Stimulated activated CD4-positive, alpha-beta T cell treated with anti-CD3 and anti-CD28 coated beads, TNF-alpha, amount 100 ng/mL, for 1 hour (primary cell): ENCODE measurements around the gene MEGF11.
A peak's percentile ranks its signal among the peaks of the same experiment; 100 is the strongest.

ENCODE experiments used
- DNase-seq, 3 donors: peaks; one replicate each; pipeline ENCODE4 v3.0.0-alpha.2; 2020; ENCODE audit warnings: low read depth in 3 of 3, low spot score in 1 of 3

The MEGF11 gene

DNA sequence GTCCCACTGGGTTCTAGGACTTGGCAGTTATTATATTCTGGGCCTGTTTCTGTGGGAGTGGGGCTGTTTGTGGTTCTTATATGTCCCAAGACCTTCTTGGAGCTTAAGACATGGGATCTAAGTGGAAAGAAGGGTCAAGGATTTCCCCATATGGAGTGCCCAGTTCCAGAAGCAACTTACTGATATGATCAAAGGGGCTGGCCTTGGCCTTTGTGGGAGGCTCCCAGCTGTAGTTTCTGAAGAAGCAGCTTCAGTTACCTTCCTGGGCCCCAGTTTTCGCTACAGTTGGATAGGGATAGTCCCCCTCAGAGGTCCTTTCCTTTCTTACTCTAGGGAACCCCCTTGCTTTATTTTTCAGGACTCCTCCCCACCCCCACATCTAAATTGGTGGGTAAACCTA is 328.2 kb downstream of the MEGF11 start:
- no peak for DNase-seq

DNA sequence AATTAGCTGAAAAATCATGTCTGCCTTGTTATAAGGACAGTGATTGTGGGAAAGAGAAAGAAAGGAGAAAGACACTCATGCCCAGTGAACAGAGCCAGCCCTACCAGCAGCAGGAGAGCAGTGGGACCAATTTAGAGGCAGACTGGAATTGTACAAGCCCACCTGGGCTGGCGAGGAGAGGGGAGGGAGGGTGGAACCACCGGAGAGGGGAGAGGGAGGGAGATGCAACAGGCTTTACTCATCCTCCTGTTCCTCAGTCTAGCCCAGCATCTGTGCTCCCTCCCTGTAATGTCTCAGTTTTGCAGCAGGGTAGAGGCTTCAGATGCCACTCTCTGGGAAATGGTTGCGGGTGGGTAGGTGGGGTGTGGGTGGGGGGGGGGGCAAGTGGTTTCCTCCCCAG is 329.5 kb downstream of the MEGF11 start:
- no peak for DNase-seq

DNA sequence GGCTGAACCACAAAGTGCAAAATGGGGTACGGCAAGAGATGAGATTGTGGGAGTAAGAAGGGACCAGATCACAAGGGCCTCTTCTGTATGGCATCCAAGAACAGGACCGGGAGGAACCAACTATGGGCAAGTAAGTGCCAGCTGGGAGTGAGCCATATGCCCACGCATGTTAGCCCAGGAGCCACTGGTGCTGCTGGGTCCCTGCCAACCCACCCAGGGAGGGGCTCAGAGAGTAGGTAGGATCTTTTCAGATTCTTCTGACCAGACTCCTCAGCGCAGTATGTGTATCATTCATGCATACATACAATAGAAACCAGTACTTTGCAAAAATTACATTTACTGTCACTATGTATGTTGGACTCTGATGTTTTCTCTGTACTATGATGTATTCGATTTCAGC is 330.3 kb downstream of the MEGF11 start:
- DNase-seq: no peak

DNA sequence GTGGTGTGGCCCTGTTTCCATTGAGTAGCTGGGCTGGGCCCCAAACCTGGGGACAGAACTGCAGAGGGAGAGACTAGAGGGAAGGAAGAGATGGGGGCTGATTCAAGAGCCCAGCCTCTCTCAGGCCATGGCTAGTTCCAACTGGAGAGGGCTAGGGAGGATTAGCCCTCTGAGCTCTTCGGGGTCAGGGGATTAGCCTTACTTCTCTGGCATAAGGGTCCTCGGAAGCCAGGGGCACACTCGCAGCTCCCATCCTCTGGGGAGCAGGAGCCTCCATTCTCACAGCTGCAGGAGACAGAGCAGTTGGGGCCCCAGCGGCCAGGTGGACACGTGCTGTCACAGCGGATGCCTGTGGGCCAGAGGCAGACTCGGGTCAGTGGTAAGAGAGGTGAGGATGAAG is 330.9 kb downstream of the MEGF11 start:
- DNase-seq: no peak

DNA sequence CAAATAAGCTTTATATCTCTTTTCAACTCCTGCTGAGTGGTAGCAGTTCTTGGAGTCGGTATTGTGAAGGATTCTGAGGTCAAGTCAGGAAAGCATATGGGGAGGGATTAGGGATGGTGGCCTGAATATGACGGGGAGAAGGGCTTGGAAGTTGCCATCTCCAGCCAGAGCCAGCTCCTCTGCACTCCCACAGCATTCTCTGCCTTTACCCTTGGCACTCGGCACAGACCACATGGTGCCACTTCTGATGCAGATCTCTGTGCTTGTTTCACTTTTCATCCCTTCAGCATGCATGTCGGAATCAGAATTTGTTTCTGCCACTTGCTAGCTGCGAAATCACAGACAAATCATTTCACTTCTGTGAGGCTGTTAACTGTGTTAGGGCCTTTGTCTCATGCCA is 331.8 kb downstream of the MEGF11 start:
- DNase-seq: no peak

DNA sequence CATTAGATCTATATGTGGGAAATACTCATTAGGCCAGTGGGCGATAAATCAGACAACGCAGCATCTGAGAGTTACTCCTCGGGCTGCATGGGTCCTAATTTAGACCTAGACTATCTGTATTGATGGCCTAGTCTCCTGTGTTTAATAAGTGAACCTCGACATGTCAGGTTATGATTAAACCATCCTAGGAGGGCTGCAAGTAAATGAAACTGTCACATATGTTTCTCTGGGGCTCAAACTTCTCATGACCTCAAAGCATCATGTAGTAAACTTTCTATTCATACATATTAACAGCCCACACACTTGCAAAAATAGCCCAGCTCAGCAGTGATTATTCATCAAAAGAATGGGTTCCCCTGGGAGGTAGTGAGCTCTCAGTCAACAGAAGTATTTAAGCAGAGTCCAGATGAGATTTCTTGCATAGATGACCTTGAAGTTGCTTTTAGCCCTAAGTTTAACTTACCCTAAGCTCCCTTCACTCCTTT is 332.7 kb downstream of the MEGF11 start:
- DNase-seq: no peak

DNA sequence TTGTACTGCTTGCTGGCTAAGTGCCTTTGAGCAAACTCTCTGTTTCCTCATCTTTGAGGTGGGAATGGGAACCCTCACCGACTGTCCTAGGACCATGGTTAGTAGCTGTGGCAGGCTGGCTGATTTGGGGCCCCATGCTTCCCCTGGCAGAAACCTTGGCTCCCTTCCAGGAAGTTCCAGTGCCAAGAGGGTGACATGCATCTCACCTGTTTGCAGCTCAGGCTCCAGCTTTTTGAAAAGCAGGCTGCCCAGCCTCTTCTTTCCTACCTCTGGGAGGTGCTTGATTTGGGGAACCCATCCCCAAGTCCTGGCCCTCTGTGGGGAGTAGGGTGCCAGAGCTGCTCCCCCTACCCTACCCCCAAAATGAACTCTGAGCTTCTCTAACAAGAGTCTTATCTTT is 333.4 kb downstream of the MEGF11 start:
- DNase-seq: no peak

DNA sequence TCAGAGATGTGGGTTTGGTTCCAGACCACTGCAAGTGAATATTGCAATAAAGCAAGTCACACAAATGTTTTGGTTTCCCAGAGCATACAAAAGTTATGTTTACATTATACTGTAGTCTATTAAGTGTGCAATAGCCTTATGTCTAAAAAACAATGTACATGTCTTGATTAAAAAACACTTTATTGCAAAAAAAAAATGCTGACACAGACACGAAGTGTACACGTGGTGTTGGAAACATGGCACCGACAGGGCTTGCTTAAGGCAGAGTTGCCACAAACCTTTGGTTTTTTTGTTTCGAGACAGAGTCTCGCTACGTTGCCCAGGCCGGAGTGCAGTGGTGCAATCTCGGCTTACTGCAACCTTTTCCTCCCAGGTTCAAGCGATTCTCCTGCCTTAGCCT is 334.2 kb downstream of the MEGF11 start:
- DNase-seq: no peak

DNA sequence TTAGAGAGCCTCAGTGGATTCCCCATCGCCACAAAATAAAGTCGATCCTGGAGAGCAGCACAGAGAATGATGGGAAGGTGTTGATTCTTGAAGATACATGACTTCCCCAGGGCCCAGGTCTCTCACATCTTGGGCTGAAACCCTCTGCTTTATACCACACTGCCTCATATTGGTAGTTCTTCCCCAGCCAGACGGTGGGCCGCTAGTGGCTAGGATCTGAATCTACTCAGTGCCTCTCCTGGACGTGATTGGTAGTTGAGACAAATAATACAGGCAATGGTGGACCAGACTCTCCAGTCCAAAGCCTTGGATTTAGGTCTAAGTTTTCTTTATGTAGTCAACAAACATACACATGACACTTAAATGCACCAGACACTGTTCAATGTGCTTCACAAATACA is 334.6 kb downstream of the MEGF11 start:
- no peak for DNase-seq

DNA sequence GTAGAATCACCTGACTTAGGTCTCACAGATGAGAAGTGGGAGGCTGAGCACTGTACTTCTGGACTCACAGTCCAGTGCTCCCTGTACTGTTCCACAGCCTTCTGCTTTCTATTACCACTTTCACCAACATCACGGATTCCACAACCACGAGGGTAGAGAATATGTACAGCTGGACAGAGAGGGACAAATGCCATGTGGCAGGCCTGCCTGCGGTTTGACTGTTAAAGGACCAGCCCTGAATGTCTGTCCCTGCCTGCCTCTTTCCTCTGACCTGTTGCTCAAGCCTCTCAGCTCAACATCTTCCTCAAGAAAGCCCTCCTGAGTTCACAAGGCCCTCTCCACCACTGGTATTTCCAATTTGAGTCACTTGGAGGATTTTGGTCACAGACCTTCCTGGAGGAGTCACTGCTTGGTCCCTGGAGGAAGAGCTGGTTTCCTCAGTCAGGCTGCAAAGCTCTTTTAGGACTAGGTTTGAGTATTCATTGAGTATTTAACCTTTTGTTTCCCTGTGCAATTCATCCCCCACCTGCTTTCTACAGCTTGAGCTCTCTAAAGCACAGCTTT is 335.1 kb downstream of the MEGF11 start:
- no peak for DNase-seq

DNA sequence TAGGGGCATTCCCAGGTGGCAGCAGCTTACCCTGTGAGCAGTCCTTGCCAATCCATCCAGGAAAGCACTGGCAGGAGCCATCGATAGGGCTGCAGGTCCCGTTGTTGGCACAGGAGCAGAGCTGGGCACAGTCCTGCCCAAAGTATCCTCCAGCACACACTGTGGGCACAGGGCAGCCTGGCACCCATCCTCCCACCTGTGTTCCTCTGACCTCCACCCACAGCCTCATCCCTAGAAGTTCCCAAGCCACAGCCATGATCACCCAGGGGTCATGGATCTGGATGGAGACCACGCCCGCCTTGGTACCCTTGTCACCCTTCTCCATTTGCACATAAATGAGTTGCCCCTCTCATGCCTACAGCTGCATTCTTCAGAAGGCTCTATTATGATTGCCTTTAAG is 335.6 kb downstream of the MEGF11 start:
- no peak for DNase-seq

DNA sequence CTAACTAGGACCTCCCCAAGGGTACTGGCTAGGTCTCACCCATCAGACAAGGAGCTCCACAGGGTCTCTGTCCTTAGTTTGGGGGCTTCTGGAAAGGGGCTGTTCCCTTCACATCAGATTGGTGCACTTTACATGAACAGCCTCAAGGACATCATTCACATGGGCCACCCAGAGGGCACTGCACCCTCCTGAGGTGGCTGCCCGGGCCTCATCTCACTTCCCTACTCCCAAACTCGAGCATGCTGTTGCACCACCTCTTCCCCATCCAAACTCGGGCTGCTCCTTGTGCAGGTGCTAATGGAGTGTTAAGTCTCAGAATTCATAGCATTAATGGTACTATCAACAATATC is 336.2 kb downstream of the MEGF11 start:
- no peak for DNase-seq

DNA sequence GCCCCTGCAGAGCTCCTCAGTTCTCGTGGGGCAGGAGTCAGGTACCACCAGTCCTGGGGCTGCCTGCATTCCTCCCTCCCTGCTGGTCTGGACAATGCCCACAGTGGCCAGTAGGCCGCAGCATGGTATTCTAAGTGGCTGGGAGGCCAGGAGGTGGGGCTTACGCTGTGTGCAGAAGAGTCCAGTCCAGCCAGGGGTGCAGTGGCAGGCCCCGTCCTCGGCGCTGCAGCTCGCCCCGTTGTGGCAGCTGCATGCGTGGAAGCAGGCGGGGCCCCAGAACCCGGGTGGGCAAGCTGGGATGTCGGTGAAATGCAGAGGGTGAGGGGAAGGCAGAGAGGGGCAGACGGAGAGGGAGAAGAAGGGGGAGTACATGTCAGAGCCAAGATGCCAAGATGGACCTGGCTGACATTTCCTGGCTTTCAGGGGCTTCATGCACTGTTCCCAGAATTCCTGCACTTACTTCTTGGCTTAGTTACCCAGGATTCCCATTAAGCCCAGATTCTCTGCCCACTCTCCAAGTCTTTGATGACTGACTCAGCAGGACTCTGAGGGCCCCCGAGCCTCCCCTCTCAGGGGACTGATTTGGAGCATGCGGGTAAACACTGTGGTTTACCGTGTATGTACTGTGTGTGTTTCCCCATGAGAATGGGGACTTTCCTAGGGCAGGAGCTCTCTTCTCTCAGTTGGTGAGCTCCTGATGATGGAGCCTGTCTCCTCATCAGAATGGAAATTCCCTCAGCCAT is 336.7 kb downstream of the MEGF11 start:
- DNase-seq: peak in 1 of 3 donors; percentile 21

DNA sequence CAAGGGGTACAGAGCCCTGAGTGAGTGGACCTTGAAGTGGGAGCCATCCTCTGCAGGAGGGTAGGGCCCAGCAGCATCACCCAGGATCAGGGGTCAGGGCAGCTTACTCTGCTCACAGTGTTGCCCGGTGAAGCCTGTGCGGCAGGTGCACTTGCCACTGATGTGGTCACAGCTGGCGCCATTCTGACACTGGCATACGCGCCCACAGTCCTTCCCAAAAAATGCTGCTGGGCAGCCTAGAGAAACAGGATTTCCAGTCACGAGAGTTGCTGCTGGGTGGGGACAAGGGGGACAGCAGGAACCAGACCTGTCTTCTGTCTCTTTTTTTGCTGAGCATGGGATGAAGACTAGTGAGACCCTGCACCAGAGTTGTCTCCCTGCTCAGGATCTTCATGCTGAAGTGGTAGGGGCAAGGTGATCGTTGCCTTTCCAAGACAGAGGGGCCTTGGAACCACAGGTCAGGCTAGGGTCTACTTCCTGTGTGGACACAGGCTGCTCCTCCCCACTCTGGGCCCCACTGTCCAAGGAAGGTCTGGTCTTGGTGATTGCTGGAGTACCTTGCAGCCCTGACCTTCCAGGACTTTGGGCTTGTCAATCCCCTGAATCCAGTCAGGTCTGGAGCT is 337.4 kb downstream of the MEGF11 start:
- DNase-seq: no peak

DNA sequence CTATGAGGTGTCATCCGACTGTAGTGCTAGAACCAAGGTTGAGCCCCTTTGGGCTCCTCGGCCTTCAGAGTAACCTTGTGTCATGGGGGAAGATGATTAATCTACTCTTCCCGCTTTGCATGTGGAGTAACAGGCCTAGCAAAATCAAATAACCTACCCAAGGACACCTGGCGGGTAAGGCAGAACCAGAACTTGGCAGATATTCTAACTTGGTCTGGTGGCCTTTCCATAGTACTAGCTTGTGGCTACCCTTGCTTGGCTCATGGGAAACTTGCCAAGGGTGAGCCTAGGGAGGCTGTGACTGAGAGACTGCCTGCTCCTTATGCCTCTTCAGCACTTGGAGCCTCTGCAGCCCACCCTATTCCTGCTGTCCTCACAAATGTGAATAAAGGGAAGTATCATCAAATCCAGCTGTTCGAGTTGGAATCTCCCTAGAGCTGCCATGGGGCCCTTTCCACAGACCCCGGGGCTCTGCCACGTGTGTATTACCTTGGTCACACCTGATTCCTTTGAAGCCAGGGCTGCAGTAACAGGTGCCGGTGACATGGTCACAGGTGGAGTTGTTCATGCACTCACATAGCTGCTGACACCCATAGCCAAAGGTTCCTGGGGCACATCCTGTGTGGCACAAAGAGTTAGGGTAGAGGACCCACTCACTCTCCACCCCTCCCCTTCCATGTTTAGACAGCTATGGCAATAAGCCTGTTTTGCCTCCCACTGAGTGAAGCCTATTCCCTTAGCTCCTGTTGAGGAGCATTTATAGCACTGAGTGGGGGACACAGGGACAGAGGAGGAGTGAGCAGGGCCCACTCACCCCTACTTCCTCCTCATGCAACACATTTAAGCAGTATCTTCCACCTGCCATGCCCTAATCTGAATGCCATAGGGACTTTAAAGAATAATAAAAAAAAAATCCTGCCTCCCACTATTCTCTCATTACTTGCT is 338.3 kb downstream of the MEGF11 start:
- DNase-seq: no peak

DNA sequence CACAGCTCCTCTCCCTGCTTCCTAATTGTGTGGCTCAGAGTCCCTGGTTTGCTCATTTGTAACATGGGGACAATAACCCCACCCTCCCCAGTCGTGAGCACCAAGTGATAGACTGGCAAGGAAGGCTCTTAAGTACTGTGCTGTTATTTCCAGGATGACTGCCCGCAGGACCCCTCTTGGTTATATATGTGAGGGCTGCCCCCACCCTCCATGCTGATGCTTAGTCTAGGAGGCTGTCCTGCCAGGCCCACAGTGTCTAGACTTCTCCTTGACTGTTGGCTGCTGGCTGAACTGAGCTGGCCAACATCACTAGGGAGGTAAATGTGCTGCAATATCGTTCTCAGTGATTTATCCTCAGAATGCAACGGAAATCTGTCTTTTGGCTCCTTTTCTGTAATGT is 339.2 kb downstream of the MEGF11 start:
- no peak for DNase-seq

DNA sequence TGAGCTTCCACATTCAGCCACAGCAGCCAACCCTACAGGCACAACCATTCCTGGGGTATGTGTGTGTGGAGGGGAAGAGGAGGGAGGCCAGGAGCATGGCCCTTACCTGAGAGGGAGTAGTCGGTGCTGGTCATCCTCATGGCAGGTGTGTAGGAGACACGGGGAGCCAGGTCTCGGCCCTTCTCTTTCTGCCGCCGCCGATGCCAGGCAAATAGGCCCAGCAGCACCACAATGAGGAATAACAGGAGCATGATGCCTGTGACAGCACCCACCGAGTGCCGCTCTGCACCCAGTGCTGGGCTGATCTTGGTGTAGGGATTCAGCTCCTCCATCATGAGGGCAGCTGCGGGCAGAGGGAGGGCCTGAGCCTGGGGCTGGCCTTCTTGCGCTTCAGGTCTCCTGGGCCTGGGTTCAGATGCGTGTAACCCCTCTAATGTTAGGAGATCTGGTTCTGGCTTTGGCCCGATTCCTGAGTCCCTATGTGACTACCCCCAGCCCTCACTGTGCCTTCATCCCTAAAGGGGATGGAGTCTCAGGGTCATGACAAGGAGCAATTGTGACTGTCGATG is 339.8 kb downstream of the MEGF11 start:
- DNase-seq: no peak

DNA sequence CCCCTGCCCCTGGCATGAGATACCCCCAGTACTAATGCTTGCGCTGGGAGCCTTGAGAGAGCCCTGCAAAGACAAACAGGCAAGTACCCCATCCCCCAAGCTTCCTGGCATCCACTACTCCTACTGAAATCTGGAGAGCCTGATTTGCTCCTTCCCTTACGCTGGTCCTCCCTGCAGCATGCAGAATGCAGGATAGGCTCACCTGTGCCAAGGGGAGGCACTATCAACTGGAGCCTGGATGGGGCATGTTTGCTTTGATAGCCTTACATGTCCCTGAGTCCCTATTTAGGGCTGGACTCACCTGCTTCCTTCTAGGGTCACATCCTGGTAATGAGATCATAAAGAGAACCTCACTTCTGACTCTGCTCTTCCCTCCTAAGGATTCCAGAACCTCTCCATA is 341.3 kb downstream of the MEGF11 start:
- no peak for DNase-seq

DNA sequence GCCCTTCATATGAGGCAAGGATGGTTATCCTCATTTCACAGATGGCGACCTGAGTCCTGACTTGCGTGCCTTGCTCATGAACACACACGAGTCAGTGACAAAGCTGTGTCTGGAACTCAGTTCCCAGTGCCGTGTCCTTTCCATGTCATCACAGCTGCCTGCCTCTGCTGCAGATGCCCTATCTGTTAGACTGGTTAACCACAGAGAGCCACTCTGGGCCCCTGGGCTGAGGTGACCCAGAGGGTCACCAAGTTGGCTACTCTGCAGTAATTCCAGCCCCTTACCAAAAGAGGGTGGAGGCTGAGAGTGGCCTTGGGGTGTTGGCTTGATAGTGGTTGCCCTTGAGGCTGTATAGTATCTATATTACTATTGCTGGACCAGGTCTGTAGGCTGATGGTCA is 343.2 kb downstream of the MEGF11 start:
- no peak for DNase-seq

DNA sequence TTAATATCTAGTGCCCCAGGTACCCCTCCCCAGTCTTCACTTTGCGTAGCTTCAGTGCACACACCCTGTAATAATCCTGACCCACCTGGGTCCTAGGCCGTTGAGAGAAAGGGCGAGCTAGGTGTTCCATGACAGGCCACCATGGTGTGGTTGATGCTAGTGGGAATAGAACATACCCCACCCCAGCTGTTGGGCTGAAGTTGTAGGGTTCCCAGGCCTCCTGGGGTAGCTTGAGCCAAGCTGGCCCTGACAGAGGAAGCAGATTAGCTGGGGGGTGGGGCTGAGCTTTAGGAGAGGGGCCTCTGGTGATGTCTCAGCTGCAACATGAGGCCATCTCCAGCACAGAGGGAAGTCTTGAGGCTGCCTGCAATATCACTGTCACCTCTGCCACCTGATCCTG is 343.7 kb downstream of the MEGF11 start:
- no peak for DNase-seq

DNA sequence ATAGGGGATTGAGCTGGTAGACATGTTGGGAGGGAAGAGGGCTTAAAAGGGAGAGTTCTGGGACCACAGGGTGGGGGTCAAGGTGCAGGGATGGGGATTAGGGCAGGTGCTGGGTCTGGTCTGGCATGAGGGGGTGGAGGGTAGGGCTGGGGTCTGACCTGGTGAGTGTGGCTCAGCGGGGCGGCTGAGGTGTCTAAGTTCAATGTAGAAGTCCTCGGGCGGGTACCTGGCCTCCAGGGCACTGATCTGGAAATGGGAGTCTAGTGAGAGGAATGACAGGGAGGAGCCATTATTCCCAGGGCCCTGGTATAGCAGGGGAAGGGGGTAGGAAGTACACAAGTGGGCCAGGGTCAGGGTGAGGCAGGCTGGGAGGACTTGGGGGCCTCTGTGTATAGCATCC is 344.7 kb downstream of the MEGF11 start:
- DNase-seq: no peak
